Nephron (organoid): ENCODE results near the gene ADIPOR2.

Experiments
- H3K27ac Mint-ChIP-seq, 3 experiments: 2 replicates each; pipeline ENCODE4 v1.8.0; 2020; ENCODE audit warnings: mixed read lengths in 3 of 3, mild to moderate bottlenecking in 2 of 3, moderate library complexity in 1 of 3
- H3K27me3 Mint-ChIP-seq: 2 replicates; pipeline ENCODE4 v1.8.0; 2021; ENCODE audit warnings: low read depth, mild to moderate bottlenecking, moderate library complexity, mixed read lengths
- H3K36me3 Mint-ChIP-seq: 2 replicates; pipeline ENCODE4 v1.8.0; 2020; ENCODE audit warnings: low read depth, mixed read lengths
- H3K4me1 Mint-ChIP-seq: 2 replicates; pipeline ENCODE4 v1.8.0; 2020; ENCODE audit warnings: mixed read lengths
- H3K4me3 Mint-ChIP-seq, 3 experiments: 2 replicates each; pipeline ENCODE4 v1.8.0; 2020; ENCODE audit warnings: mild to moderate bottlenecking in 3 of 3, mixed read lengths in 3 of 3, moderate library complexity in 2 of 3
- H3K9me3 Mint-ChIP-seq: 2 replicates; pipeline ENCODE4 v1.8.0; 2020; ENCODE audit warnings: mixed read lengths
- TF ChIP-seq, protein P1 (sequence below), 3 experiments: fragments of 200-600 bp; sonication (generic); IDR thresholded peaks; one replicate each; pipeline ENCODE4 v1.5.0; 2021; ENCODE audit warnings: antibody characterized with exemption in 3 of 3; ENCODE audit not compliant: unreplicated experiment in 3 of 3

The ADIPOR2 gene

DNA sequence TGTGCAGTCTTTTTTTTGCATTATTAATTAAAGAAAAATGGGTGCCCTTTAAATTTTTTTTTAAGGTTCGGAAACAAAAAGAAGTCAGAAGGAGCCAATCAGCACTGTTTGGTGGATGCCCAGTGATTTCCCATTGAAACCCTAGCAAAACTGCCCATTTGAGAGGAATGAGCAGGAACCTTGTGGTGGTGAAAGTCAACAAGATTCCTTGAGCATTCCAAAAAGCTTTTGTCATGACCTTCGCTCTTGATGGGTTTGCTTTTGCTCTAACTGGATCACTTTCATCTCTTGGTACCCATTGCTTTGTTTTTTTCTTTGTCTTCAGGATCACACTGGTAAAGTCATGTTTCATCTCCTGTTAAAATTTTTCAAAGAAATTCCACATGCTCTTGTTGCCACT lies 54.1 kb downstream of the ADIPOR2 start:
- Mint-ChIP-seq H3K27ac (no peak overlapping the region), H3K4me3 (no peak overlapping the region), H3K27me3 (no peaks in the 10 kb centered on the region), H3K9me3 (peaks cover 34% of the 10 kb centered on the region), H3K36me3 (peaks cover 66% of the 10 kb centered on the region), H3K4me1 (peaks cover 18% of the 10 kb centered on the region)
- TF ChIP-seq, protein P1, sequence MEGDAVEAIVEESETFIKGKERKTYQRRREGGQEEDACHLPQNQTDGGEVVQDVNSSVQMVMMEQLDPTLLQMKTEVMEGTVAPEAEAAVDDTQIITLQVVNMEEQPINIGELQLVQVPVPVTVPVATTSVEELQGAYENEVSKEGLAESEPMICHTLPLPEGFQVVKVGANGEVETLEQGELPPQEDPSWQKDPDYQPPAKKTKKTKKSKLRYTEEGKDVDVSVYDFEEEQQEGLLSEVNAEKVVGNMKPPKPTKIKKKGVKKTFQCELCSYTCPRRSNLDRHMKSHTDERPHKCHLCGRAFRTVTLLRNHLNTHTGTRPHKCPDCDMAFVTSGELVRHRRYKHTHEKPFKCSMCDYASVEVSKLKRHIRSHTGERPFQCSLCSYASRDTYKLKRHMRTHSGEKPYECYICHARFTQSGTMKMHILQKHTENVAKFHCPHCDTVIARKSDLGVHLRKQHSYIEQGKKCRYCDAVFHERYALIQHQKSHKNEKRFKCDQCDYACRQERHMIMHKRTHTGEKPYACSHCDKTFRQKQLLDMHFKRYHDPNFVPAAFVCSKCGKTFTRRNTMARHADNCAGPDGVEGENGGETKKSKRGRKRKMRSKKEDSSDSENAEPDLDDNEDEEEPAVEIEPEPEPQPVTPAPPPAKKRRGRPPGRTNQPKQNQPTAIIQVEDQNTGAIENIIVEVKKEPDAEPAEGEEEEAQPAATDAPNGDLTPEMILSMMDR (IDR thresholded peaks at IDR 0.05; ENCODE audit: unreplicated experiment in 3 of 3): no peak

DNA sequence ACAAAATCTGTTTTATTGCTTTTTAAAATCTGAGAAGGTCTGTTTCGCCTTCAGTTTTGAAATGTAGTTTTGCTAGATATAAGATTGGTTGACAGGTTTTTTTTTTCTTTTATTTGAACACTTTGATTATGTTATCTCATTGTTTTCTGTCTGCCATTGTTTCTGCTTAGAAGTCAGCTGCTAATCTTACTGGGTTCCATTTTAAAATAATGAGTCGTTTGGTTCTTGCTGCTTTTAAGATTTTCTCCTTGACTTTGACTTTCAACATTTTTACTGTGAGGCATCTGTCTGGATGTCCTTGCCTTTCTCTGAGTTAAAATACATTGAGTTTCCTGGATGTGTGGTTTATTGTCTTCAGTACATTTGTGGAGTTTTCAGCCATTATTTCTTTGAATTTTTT lies 56.7 kb downstream of the ADIPOR2 start:
- Mint-ChIP-seq H3K27me3 (no peaks in the 10 kb centered on the region), H3K36me3 (peaks cover 65% of the 10 kb centered on the region), H3K27ac (no peak overlapping the region), H3K9me3 (peaks cover 36% of the 10 kb centered on the region), H3K4me3 (no peak overlapping the region), H3K4me1 (no peaks in the 10 kb centered on the region)
- TF ChIP-seq, protein P1 (IDR thresholded peaks at IDR 0.05; ENCODE audit: unreplicated experiment in 3 of 3): no peak

DNA sequence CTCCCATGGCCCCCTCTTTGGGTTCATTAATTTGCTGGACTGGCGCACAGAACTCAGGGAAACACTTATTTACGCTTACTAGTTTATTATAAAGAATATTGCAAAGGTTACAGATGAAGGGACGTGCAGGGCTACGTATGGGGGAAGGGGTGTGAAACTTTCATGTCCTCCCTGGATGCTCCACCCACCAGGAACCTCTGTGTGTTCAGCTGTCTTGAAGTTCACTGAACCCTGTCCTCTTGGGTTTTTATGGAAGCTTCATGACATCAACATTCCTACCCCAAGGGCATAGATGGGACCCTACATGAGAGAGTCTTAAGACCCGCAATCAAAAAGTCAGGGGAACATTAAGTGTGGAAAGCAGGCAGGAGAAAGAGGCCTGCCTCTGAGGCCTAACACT lies 58.1 kb downstream of the ADIPOR2 start:
- H3K9me3 Mint-ChIP-seq: peaks cover 36% of the 10 kb centered on the region
- H3K4me3 Mint-ChIP-seq: no peak overlapping the region
- peaks cover 58% of the 10 kb centered on the region for H3K36me3 Mint-ChIP-seq
- no peak overlapping the region for H3K27ac Mint-ChIP-seq
- no peaks in the 10 kb centered on the region for H3K4me1 Mint-ChIP-seq
- TF ChIP-seq, protein P1 (IDR thresholded peaks at IDR 0.05; ENCODE audit: unreplicated experiment in 3 of 3): no peak
- H3K27me3 Mint-ChIP-seq: no peaks in the 10 kb centered on the region

DNA sequence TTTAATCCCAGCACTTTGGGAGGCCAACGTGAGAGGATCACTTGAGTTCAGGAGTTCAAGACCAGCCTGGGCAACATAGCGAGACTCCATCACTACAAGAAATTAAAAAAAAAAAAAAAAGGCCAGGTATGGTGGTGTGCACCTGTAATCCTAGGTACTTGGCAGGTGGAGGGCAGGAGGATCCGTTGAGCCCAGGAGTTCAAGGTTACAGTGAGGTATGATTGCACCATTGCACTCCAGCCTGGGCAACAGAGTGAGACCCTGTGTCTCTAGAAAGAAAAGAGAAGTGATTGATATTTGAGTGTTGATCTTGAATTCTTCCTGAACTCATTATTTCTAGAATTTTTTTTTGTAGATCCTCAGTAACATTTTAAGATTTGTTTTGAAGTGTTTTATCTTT lies 59.4 kb downstream of the ADIPOR2 start:
- H3K9me3 Mint-ChIP-seq: peaks cover 36% of the 10 kb centered on the region
- TF ChIP-seq, protein P1 (IDR thresholded peaks at IDR 0.05; ENCODE audit: unreplicated experiment in 3 of 3): no peak
- no peaks in the 10 kb centered on the region for H3K27me3 Mint-ChIP-seq
- H3K27ac Mint-ChIP-seq: no peak overlapping the region
- H3K4me1 Mint-ChIP-seq: no peaks in the 10 kb centered on the region
- peaks cover 61% of the 10 kb centered on the region for H3K36me3 Mint-ChIP-seq
- no peak overlapping the region for H3K4me3 Mint-ChIP-seq

DNA sequence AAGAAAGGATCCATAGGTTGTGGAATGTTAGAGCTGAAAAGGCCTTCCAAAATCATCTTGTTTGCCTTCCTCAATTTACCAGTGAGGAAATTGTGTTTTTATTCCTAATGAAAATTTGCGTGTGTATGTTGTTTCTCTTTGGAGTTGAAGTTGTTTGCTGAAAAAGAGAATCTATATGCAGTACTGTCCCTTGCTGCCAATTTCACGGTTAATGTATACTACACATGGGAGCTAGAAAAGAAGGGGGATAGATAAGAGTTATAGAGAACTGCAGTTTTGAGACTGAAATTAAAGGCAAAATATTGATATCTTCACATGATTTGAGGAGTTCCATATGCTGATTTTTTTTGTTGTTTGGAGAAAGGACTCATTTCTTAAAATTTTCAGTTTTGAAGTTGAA lies 67.5 kb downstream of the ADIPOR2 start:
- H3K27ac Mint-ChIP-seq: no peak overlapping the region
- H3K4me3 Mint-ChIP-seq: no peak overlapping the region
- no peaks in the 10 kb centered on the region for H3K9me3 Mint-ChIP-seq
- peaks cover 54% of the 10 kb centered on the region for H3K36me3 Mint-ChIP-seq
- no peaks in the 10 kb centered on the region for H3K27me3 Mint-ChIP-seq
- peaks cover 9% of the 10 kb centered on the region for H3K4me1 Mint-ChIP-seq
- TF ChIP-seq, protein P1 (IDR thresholded peaks at IDR 0.05; ENCODE audit: unreplicated experiment in 3 of 3): no peak

DNA sequence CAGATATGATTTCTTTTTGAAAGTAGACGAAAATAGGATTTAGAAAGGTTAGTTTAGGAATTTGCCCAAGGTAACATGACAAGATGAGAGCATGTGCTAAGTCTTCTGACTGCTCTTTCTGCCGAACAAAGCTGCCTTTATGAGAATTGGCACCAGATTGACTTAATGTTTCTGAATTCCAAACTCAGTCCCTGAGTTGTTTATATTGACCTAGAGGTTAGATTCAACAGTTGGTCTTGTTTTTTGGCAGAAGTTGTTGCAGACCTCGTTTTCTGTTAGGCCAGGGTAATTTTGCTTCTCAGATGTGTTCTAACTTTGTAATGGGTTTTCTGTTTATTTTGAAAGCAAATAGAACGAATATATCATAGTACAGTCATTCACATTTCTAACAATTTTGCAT lies 68.0 kb downstream of the ADIPOR2 start:
- H3K27ac Mint-ChIP-seq: no peak overlapping the region
- no peaks in the 10 kb centered on the region for H3K9me3 Mint-ChIP-seq
- peaks cover 54% of the 10 kb centered on the region for H3K36me3 Mint-ChIP-seq
- H3K4me1 Mint-ChIP-seq: peaks cover 9% of the 10 kb centered on the region
- no peaks in the 10 kb centered on the region for H3K27me3 Mint-ChIP-seq
- TF ChIP-seq, protein P1 (IDR thresholded peaks at IDR 0.05; ENCODE audit: unreplicated experiment in 3 of 3): no peak
- H3K4me3 Mint-ChIP-seq: no peak overlapping the region
